ENCODE data around the gene ULK4. TPM values are rescaled to one million over a fixed set of nuclear protein-coding genes. Genes with fewer than 3 reads are reported as not detected.

The ULK4 gene
- total and polyA plus RNA-seq, 9 donors = 2.4 to 58.7 (median 7.3) TPM

DNA sequence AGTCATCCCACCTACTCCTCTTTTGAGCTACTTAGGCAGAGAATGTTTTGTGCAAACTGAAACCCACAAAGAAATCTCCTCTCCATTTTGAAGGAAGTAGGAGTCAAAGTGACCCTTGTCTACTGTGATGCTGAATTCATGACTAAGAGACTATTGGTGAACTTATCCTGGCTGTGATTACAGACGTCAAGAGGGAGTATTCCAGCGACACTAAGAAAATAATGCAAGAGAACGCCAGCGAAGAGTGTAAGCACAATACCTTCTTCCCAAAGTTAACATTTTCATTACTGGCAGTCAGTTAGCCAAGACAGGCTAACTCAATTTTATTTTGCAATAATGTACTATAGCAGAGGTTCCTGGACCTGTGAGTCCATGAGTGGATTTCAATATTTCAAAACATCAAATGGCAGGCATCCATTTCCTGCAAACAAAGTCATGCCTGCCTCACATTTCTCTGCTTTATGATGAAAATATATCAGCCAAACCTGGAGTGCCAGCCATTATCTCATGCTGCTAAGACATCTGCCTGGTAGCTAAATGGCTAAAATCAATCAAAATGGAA, 703.6 kb downstream of the ULK4 start:
- no peak for DNase-seq
- no peaks in the 10 kb centered on the region for H3K27me3 ChIP-seq
- no peak overlapping the region for H3K27ac ChIP-seq
- H3K9me3 ChIP-seq = no peaks in the 10 kb centered on the region
- no peaks in the 10 kb centered on the region for H3K4me1 ChIP-seq (ENCODE audit: insufficient read depth)
- 36 to 52% (median 47%) methylated on average over 4 of the region's 4 CpGs for WGBS, 3 donors
- TF ChIP-seq POLR2A (IDR thresholded peaks at IDR 0.05) = no peak
- H3K4me3 ChIP-seq = no peak overlapping the region
- H3K36me3 ChIP-seq = no peaks in the 10 kb centered on the region
- intact Hi-C loops (cut with DNase I) = no loop called here

DNA sequence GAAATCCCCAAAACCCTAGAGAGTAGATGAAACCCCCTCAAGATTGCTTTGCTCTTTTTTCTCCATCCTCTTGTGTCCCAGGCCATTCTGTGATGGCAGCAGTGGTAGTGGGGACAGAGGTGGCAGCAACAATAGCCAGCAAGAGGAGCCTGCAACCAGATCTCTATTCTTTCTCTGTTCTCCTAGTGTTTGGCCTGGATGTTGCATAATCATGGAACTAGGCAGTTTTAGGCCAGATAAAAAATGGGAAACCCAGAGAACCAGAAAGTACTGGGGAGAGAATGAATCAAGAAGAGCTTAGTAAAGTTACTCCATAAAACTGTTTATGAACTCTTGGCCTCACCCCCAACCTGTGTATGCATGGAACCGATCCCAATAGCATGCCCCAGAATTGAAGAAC, 710.3 kb downstream of the ULK4 start:
- Histone ChIP-seq H3K4me3 (no peak overlapping the region), H3K4me1 (ENCODE audit: insufficient read depth) (no peaks in the 10 kb centered on the region), H3K27ac (no peak overlapping the region), H3K36me3 (no peaks in the 10 kb centered on the region), H3K27me3 (no peaks in the 10 kb centered on the region), H3K9me3 (no peaks in the 10 kb centered on the region)
- DNase-seq = no peak
- TF ChIP-seq, protein P1, sequence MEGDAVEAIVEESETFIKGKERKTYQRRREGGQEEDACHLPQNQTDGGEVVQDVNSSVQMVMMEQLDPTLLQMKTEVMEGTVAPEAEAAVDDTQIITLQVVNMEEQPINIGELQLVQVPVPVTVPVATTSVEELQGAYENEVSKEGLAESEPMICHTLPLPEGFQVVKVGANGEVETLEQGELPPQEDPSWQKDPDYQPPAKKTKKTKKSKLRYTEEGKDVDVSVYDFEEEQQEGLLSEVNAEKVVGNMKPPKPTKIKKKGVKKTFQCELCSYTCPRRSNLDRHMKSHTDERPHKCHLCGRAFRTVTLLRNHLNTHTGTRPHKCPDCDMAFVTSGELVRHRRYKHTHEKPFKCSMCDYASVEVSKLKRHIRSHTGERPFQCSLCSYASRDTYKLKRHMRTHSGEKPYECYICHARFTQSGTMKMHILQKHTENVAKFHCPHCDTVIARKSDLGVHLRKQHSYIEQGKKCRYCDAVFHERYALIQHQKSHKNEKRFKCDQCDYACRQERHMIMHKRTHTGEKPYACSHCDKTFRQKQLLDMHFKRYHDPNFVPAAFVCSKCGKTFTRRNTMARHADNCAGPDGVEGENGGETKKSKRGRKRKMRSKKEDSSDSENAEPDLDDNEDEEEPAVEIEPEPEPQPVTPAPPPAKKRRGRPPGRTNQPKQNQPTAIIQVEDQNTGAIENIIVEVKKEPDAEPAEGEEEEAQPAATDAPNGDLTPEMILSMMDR (IDR thresholded peaks at IDR 0.05) = no peak
- TF ChIP-seq EP300 (IDR thresholded peaks at IDR 0.05) = no peak
- no peak for TF ChIP-seq POLR2A (IDR thresholded peaks at IDR 0.05)
- intact Hi-C loops (cut with DNase I) = no loop called here
- WGBS, 3 donors = 93 to 100% (median 100%) methylated on average over 1 of the region's 1 CpG

DNA sequence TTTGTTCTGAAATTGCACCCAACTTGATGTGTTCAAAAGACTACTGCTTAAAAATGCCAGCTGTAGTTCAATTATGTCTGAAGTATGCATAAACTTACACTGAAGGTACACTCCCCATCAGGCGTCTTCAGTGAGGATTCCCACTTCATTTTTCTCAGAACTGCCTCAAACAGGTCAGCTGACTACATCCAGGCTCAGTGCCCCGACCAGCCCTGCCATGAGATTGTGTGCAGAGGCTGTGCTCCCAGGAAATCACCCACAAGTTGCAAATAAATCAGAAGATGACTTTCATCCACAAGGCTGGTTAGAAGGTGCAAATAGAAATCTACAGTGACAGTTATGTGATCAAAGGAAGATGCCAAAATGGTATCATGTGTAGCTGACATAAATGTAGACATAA, 711.1 kb downstream of the ULK4 start:
- 65 to 77% (median 71%) methylated on average over 2 of the region's 2 CpGs for WGBS, 3 donors
- Histone ChIP-seq H3K9me3 (no peaks in the 10 kb centered on the region), H3K36me3 (no peaks in the 10 kb centered on the region)

DNA sequence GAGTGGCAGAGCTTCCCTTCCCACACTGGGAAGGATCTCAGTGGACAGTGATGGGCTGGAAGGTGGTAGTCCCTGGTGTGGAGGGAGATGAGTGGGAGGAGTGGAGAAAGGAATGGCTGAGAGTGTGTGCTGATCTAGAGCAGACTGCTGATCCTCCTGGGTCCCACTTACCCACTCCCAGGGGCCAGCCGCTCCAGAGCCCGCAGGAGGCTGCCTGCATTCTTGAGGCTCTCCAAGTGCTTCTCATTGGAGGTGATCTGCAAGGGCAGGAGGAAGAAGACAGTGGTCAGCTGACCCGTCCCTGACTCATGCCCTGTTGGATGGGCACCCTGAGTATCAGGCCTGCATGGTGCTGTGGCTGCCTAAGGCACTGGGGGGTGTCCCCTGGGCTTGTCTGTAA, 712.6 kb downstream of the ULK4 start:
- H3K27ac ChIP-seq = no peak overlapping the region
- TF ChIP-seq, protein P1 (IDR thresholded peaks at IDR 0.05) = no peak
- no peak for TF ChIP-seq POLR2A (IDR thresholded peaks at IDR 0.05)
- no peak for TF ChIP-seq EP300 (IDR thresholded peaks at IDR 0.05)
- intact Hi-C loops (cut with DNase I) = no loop called here
- 92 to 100% (median 98%) methylated on average over 2 to 3 of the region's 3 CpGs for WGBS, 3 donors
- no peak for DNase-seq
- no peaks in the 10 kb centered on the region for H3K27me3 ChIP-seq
- H3K4me1 ChIP-seq (ENCODE audit: insufficient read depth) = no peaks in the 10 kb centered on the region
- no peak overlapping the region for H3K4me3 ChIP-seq
- H3K36me3 ChIP-seq = no peaks in the 10 kb centered on the region
- H3K9me3 ChIP-seq = no peaks in the 10 kb centered on the region

More for the DNA sequence above, 711.1 kb downstream of the ULK4 start:
- DNase-seq = no peak
- TF ChIP-seq EP300 (IDR thresholded peaks at IDR 0.05) (no peak), POLR2A (IDR thresholded peaks at IDR 0.05) (no peak)
- TF ChIP-seq, protein P1 (IDR thresholded peaks at IDR 0.05) = no peak
- intact Hi-C loops (cut with DNase I) = no loop called here
- Histone ChIP-seq H3K27ac (no peak overlapping the region), H3K4me3 (no peak overlapping the region), H3K27me3 (no peaks in the 10 kb centered on the region), H3K4me1 (ENCODE audit: insufficient read depth) (no peaks in the 10 kb centered on the region)

DNA sequence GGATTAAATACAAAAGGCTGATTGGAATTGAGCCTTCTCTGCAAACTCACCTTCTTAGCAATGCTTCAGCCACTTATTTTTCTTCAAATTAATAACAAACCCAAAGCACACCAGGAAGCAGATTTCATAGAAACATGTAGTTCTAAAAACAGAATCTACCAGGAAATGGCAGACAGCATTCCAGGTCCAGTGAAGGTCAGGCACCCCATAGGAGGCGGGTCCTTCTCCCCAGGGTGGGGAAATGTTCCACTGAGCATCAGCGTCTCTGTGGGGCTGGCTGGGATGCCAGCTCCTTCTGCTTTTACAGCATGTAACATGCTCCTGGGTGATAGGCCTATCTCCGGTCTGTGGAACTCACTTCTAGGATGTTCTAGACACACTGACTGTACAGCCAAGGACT, 713.4 kb downstream of the ULK4 start:
- TF ChIP-seq, protein P1 (IDR thresholded peaks at IDR 0.05) = no peak
- no peak for TF ChIP-seq POLR2A (IDR thresholded peaks at IDR 0.05)
- TF ChIP-seq EP300 (IDR thresholded peaks at IDR 0.05) = no peak
- no peak overlapping the region for H3K27ac ChIP-seq
- H3K36me3 ChIP-seq = no peaks in the 10 kb centered on the region
- H3K9me3 ChIP-seq = no peaks in the 10 kb centered on the region
- WGBS, 3 donors = 51 to 68% (median 52%) methylated on average over 3 of the region's 3 CpGs
- intact Hi-C loops (cut with DNase I) = no loop called here
- no peak for DNase-seq
- H3K4me1 ChIP-seq (ENCODE audit: insufficient read depth) = no peaks in the 10 kb centered on the region
- no peaks in the 10 kb centered on the region for H3K27me3 ChIP-seq
- no peak overlapping the region for H3K4me3 ChIP-seq

All from ovary (tissue), 9 donors.